Heart left ventricle (tissue), 16 donors: Measurements from ENCODE around the gene ZWILCH. TPM values are rescaled to one million over a fixed set of nuclear protein-coding genes. Genes with fewer than 3 reads are reported as not detected.

Experiments used
- ATAC-seq, 4 donors: fragments of 200-7000 bp; cut with Tn5 transposase; one replicate each; pipeline ENCODE4 v1.9.1; 2020 to 2022; ENCODE audit warnings: moderate library complexity in 4 of 4, mild to moderate bottlenecking in 3 of 4, moderate number of reproducible peaks in 1 of 4
- DNase-seq, 5 donors: peaks; one replicate each; pipeline ENCODE4 v3.0.0-alpha.2; 2020
- H3K27ac ChIP-seq, 12 donors: fragments of 200-600 bp; sonication (generic) in 4 of 12; one replicate each; pipeline versions ENCODE4 v1.5.0 to v1.8.0; 2016 to 2022; ENCODE audit warnings: mild to moderate bottlenecking in 2 of 12
- H3K27me3 ChIP-seq, 9 donors: fragments of 200-600 bp; sonication (generic) in 2 of 9; one replicate each; pipeline versions ENCODE4 v1.5.1 to v1.8.0; 2016 to 2022; ENCODE audit warnings: mild to moderate bottlenecking in 3 of 9
- H3K36me3 ChIP-seq, 9 donors: fragments of 200-600 bp; sonication (generic) in 2 of 9; one replicate each; pipeline versions ENCODE4 v1.5.0 to v1.8.0; 2018 to 2022; ENCODE audit warnings: mild to moderate bottlenecking in 2 of 9
- H3K4me1 ChIP-seq, 12 donors: fragments of 200-600 bp; sonication (generic) in 4 of 12; one replicate each; pipeline versions ENCODE4 v1.5.0 to v1.8.0; 2016 to 2022; ENCODE audit warnings: mild to moderate bottlenecking in 3 of 12
- H3K4me3 ChIP-seq, 12 donors: fragments of 200-600 bp; sonication (generic) in 4 of 12; one replicate each; pipeline versions ENCODE4 v1.5.0 to v1.8.0; 2017 to 2022; ENCODE audit warnings: mild to moderate bottlenecking in 9 of 12, moderate library complexity in 4 of 12
- H3K9me3 ChIP-seq, 12 donors: fragments of 200-600 bp; sonication (generic) in 4 of 12; one replicate each; pipeline versions ENCODE4 v1.5.0 to v1.8.0; 2016 to 2022; ENCODE audit warnings: mild to moderate bottlenecking in 1 of 12
- CTCF ChIP-seq, 12 donors: fragments of 200-600 bp; sonication (generic) in 4 of 12; IDR thresholded peaks; one replicate each; pipeline versions ENCODE4 v1.5.0 to v1.8.0; 2018 to 2022; ENCODE audit warnings: antibody characterized with exemption in 12 of 12, mild to moderate bottlenecking in 5 of 12
- POLR2A ChIP-seq, 2 donors: fragments of 450-650 bp; IDR thresholded peaks; one replicate each; pipeline ENCODE4 v1.6.1; 2017; ENCODE audit warnings: antibody characterized with exemption in 2 of 2, mild to moderate bottlenecking in 2 of 2, moderate library complexity in 2 of 2
- WGBS, 4 donors: extraction: QIAGEN DNeasy Blood & Tissue Kit in 2 of 4; methylation state at CpG; one replicate each; pipeline versions ENCODE4 v1.1.5 to v1.1.7; 2013 to 2018; 5-methylcytosine and 5-hydroxymethylcytosine counted together
- intact Hi-C, 10 donors: fragments of 100-400 bp; cut with DNase I; formaldehyde crosslinking; loops; one replicate each; pipeline versions ENCODE4 v1.11.1 to v1.14.2; 2022
- polyA plus RNA-seq, 2 donors: library from polyadenylated mRNA; stranded (reverse); fragments of 200-250 nt; gene quantifications; one replicate each; pipeline ENCODE4 v1.2.3, GENCODE V29; 2013
- total RNA-seq, 9 donors: library from RNA; depleted of rRNA in 2 of 9; stranded (reverse); fragments of >200 nt in 2 of 9; fragmentation: NEBNext Ultra II Directional in 3 of 9; extraction: Animal tissue kit (Norgen Biotek cat#: 25700) in 3 of 9; gene quantifications; one replicate each; pipeline versions ENCODE4 v1.1.0 to v1.2.4, GENCODE V29; 2016 to 2023
- donor health status: ischemic (EF 13 %, LVEDD 7.1; RV severe dilation, severe dysfunction).
- donor health status: healthy with polysubstance abuse.
- donor health status: DM: no; HTN: yes; CAD: no.
- donor health status: DM: no; HTN: no; CAD: no.
- donor health status: ischemic (EF 25% LVEDD 6.9; RV normal size, moderate dysfunction).
- donor health status: ischemic (EF 25% LVEDD 5.7; RV mildly dilated, moderate dysfunction).
- donor health status: healthy.
- donor health status: DM: yes; HTN: yes; CAD: no.
- donor health status: ischemic (EF 35%, LVEDD 5.7; RV mildly dilated, moderate dysfunction).
- donor health status: nonischemic (EF 11% LVEDD 7.7; RV severe dilation, severe dysfunction).
- donor health status: DM: yes; HTN: yes; CAD: no.
- donor health status: PGD.
- donor health status: ischemic (EF 29% LVEDD 5.4; RV normal size, mild dysfunction).
- donor health status: nonischemic (EF 23%, LVEDD 6.1; RV moderate dilation, normal function).

Gene ZWILCH
- total and polyA plus RNA-seq, 11 donors = 0.53 to 5.4 (median 2.6) TPM

GRCh38 chr15:66564136-66565041 is 59.3 kb downstream of the ZWILCH start:
- peak in 1 of 5 donors; percentile 57 for DNase-seq

GRCh38 chr15:66565141-66565641 is 60.1 kb downstream of the ZWILCH start:
- Histone ChIP-seq H3K4me1 (peaks cover 0 to 7% (median 0%) of the 10 kb centered on the region in 12 donors), H3K27me3 (no peaks in the 10 kb centered on the region), H3K36me3 (no peaks in the 10 kb centered on the region), H3K4me3 (no peak overlapping the region), H3K27ac (no peak overlapping the region), H3K9me3 (no peaks in the 10 kb centered on the region)
- intact Hi-C loops = no loop called here
- TF ChIP-seq POLR2A (IDR thresholded peaks at IDR 0.05) = no peak
- TF ChIP-seq CTCF (IDR thresholded peaks at IDR 0.05) = no peak
- DNase-seq = no peak
- 83 to 84% (median 83%) methylated on average over 8 to 9 of the region's 9 CpGs for WGBS, 4 donors
- ATAC-seq = no peak

More at GRCh38 chr15:66564136-66565041, 59.3 kb downstream of the ZWILCH start:
- no peak overlapping the region for H3K4me3 ChIP-seq
- ATAC-seq = no peak
- H3K36me3 ChIP-seq = no peaks in the 10 kb centered on the region
- intact Hi-C loops = no loop called here
- H3K27me3 ChIP-seq = no peaks in the 10 kb centered on the region
- no peaks in the 10 kb centered on the region for H3K9me3 ChIP-seq
- whole genome bisulfite sequencing, 4 donors = 85 to 90% (median 87%) methylated on average over 16 to 18 of the region's 18 CpGs
- no peak overlapping the region for H3K27ac ChIP-seq
- TF ChIP-seq CTCF (IDR thresholded peaks at IDR 0.05) = no peak
- H3K4me1 ChIP-seq = peaks cover 0 to 7% (median 0%) of the 10 kb centered on the region in 12 donors

GRCh38 chr15:66565741-66566144 is 60.6 kb downstream of the ZWILCH start, which contains the start of gene LCTL:
TSS of gene LCTL (minus strand) at chr15:66565998. CDS start at chr15:66565365, 633 bp downstream.
- intact Hi-C loops = no loop called here
- Histone ChIP-seq H3K4me3 (no peak within 1 kb of the TSS), H3K4me1 (peaks cover 0 to 7% (median 0%) of the 10 kb centered on the region in 12 donors), H3K9me3 (no peaks in the 10 kb centered on the region), H3K36me3 (no peaks in the 10 kb centered on the region), H3K27ac (no peak within 1 kb of the TSS), H3K27me3 (no peaks in the 10 kb centered on the region)
- DNase-seq (no peak), ATAC-seq (no peak)
- 45 to 53% (median 51%) methylated on average over 4 to 14 of the region's 14 CpGs for WGBS, 4 donors
- TF ChIP-seq POLR2A (IDR thresholded peaks at IDR 0.05) (no peak), CTCF (IDR thresholded peaks at IDR 0.05) (no peak)

- WGBS, 4 donors = 18 to 37% (median 33%) methylated on average over 10 to 15 of the region's 15 CpGs
- no peak overlapping the region for H3K4me3 ChIP-seq
Observed at GRCh38 chr15:66566963-66567531, 61.9 kb downstream of the ZWILCH start.

More at GRCh38 chr15:66566963-66567531, 61.9 kb downstream of the ZWILCH start:
- Histone ChIP-seq H3K27ac (no peak overlapping the region), H3K27me3 (no peaks in the 10 kb centered on the region), H3K36me3 (no peaks in the 10 kb centered on the region), H3K4me1 (peaks cover 0 to 7% (median 0%) of the 10 kb centered on the region in 12 donors), H3K9me3 (no peaks in the 10 kb centered on the region)
- peak; percentile 41 to 67 (median 61) for DNase-seq
- TF ChIP-seq POLR2A (IDR thresholded peaks at IDR 0.05) = no peak
- peak; percentile 49 to 80 (median 65) for TF ChIP-seq CTCF (IDR thresholded peaks at IDR 0.05)
- peak in 3 of 4 donors; percentile 44 to 75 (median 47) for ATAC-seq
- intact Hi-C loops = no loop called here
